Measurements from ENCODE around the gene VENTX. TPM values are rescaled to one million over a fixed set of nuclear protein-coding genes. Genes with fewer than 3 reads are reported as not detected.

The VENTX gene
- polyA plus RNA-seq, 1 donor (not counting 4 experiments of a cell fraction or from before 2014, with no cell fraction given), result not detected

DNA sequence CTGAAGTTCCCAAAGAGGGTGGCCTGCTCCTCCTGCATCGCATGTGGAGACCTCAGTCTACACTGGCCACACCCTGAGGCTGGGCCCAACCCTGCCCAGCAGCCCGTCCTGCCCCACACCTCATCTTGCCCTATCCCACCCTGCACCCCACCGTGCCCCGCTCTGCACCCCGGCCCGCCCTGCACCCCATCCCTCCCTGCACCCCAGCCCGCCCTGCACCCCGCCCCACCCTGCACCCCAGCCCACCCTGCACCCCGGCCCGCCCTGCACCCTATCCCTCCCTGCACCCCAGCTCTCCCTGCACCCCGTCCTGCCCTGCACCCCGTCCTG, 14.5 kb downstream of the VENTX start:
- Histone ChIP-seq H4K20me1 (ENCODE audit: control insufficient read depth, extremely low read depth, insufficient read depth, low read length) (no peaks in the 10 kb centered on the region), H3K9ac (ENCODE audit: control insufficient read depth, extremely low read depth, insufficient read depth, low read length) (no peak overlapping the region), H3K27ac (ENCODE audit: control insufficient read depth, insufficient read depth, low read length) (no peak overlapping the region), H3K9me1 (ENCODE audit: control insufficient read depth, extremely low read depth, insufficient read depth, low read length) (no peaks in the 10 kb centered on the region), H3K4me1 (ENCODE audit: control insufficient read depth, extremely low read depth, insufficient read depth, low read length) (peaks cover 3% of the 10 kb centered on the region), H3K27me3 (ENCODE audit: control insufficient read depth, extremely low read depth, insufficient read depth, low read length) (peaks cover 21% of the 10 kb centered on the region), H3K9me3 (ENCODE audit: control insufficient read depth, low read depth, low read length) (no peaks in the 10 kb centered on the region), H3K4me2 (ENCODE audit: control insufficient read depth, extremely low read depth, insufficient read depth, low read depth, low read length) (no peak overlapping the region), H3K79me2 (ENCODE audit: control insufficient read depth, insufficient read depth, low read length) (no peaks in the 10 kb centered on the region), H3K36me3 (ENCODE audit: control insufficient read depth in 2 of 2, extremely low read depth in 1 of 2, insufficient read depth in 2 of 2, low read length in 2 of 2) (no peaks in the 10 kb centered on the region), H2AFZ (ENCODE audit: control insufficient read depth, low read length) (no peak overlapping the region), H3K4me3 (ENCODE audit: control insufficient read depth in 2 of 3, extremely low read depth in 1 of 3, insufficient read depth in 2 of 3, low read depth in 1 of 3, low read length in 3 of 3) (no peak overlapping the region)
- DNase-seq (ENCODE audit: low read depth, low spot score), result no peak
- TF ChIP-seq EZH2 (IDR thresholded peaks at IDR 0.05; ENCODE audit: low read length), result no peak
- TF ChIP-seq, protein P1, sequence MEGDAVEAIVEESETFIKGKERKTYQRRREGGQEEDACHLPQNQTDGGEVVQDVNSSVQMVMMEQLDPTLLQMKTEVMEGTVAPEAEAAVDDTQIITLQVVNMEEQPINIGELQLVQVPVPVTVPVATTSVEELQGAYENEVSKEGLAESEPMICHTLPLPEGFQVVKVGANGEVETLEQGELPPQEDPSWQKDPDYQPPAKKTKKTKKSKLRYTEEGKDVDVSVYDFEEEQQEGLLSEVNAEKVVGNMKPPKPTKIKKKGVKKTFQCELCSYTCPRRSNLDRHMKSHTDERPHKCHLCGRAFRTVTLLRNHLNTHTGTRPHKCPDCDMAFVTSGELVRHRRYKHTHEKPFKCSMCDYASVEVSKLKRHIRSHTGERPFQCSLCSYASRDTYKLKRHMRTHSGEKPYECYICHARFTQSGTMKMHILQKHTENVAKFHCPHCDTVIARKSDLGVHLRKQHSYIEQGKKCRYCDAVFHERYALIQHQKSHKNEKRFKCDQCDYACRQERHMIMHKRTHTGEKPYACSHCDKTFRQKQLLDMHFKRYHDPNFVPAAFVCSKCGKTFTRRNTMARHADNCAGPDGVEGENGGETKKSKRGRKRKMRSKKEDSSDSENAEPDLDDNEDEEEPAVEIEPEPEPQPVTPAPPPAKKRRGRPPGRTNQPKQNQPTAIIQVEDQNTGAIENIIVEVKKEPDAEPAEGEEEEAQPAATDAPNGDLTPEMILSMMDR (optimal IDR thresholded peaks at IDR 0.05 in 1 of 3, IDR thresholded peaks at IDR 0.05 in 1 of 3, conservative IDR thresholded peaks at IDR 0.05 in 1 of 3; ENCODE audit: extremely low read depth in 1 of 3, insufficient read depth in 2 of 3, low read length in 3 of 3), result no peak
- no peak for FAIRE-seq
- dilution Hi-C loops (cut with MboI; ENCODE audit: extremely low pct_ligation_motif_present, low sequenced_read_pairs), result no loop called here

DNA sequence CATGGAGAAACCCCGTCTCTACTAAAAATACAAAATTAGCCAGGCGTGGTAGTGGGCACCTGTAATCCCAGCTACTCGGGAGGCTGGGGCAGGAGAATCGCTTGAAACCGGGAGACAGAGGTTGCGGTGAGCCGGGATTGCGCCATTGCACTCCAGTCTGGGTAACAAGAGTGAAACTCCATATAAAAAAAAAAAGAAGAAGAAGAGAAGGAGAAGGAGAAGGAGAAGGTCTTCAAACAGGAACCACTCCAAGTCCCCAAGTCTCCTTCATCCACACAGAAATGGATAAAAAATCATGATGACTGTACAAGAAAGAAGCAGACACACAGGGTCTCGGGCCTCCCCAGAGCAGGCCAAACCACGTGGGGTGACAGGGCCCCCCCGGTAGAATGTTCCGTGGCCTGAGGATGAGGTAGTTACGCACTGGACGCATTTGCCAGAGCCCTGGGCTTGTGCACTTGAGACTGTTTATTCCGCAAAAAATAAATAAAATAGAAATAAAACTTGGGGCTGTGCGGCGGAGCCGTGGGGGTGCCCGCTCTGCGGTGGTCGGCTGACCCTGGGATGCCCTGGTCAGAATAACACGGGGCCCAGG, 15.8 kb downstream of the VENTX start:
- dilution Hi-C loops (cut with MboI; ENCODE audit: extremely low pct_ligation_motif_present, low sequenced_read_pairs), result no loop called here
- DNase-seq (ENCODE audit: low read depth, low spot score) (no peak), FAIRE-seq (no peak)
- Histone ChIP-seq H3K9me3 (ENCODE audit: control insufficient read depth, low read depth, low read length) (no peaks in the 10 kb centered on the region), H3K79me2 (ENCODE audit: control insufficient read depth, insufficient read depth, low read length) (no peaks in the 10 kb centered on the region), H3K4me1 (ENCODE audit: control insufficient read depth, extremely low read depth, insufficient read depth, low read length) (peaks cover 15% of the 10 kb centered on the region), H3K4me2 (ENCODE audit: control insufficient read depth, extremely low read depth, insufficient read depth, low read depth, low read length) (no peak overlapping the region), H3K4me3 (ENCODE audit: control insufficient read depth in 2 of 3, extremely low read depth in 1 of 3, insufficient read depth in 2 of 3, low read depth in 1 of 3, low read length in 3 of 3) (no peak overlapping the region), H3K9ac (ENCODE audit: control insufficient read depth, extremely low read depth, insufficient read depth, low read length) (no peak overlapping the region), H3K27ac (ENCODE audit: control insufficient read depth, insufficient read depth, low read length) (no peak overlapping the region), H4K20me1 (ENCODE audit: control insufficient read depth, extremely low read depth, insufficient read depth, low read length) (no peaks in the 10 kb centered on the region), H3K9me1 (ENCODE audit: control insufficient read depth, extremely low read depth, insufficient read depth, low read length) (no peaks in the 10 kb centered on the region), H2AFZ (ENCODE audit: control insufficient read depth, low read length) (no peak overlapping the region), H3K36me3 (ENCODE audit: control insufficient read depth in 2 of 2, extremely low read depth in 1 of 2, insufficient read depth in 2 of 2, low read length in 2 of 2) (no peaks in the 10 kb centered on the region), H3K27me3 (ENCODE audit: control insufficient read depth, extremely low read depth, insufficient read depth, low read length) (peaks cover 15% of the 10 kb centered on the region)
- TF ChIP-seq, protein P1 (optimal IDR thresholded peaks at IDR 0.05 in 1 of 3, IDR thresholded peaks at IDR 0.05 in 1 of 3, conservative IDR thresholded peaks at IDR 0.05 in 1 of 3; ENCODE audit: extremely low read depth in 1 of 3, insufficient read depth in 2 of 3, low read length in 3 of 3), result no peak
- no peak for TF ChIP-seq EZH2 (IDR thresholded peaks at IDR 0.05; ENCODE audit: low read length)
